Measurements from ENCODE around the gene ARMC7.
"Not testable (repeated sequence)": the region's sequence is repeated elsewhere in the genome, so short reads cannot be mapped to it uniquely, and the experiment has no call there.

Gene ARMC7

GRCh38 chr17:75130632-75131277 is 21.0 kb downstream of the ARMC7 start:
- DNase-seq, result peak in 1 of 2 experiments; percentile 56

GRCh38 chr17:75131278-75132017 is 21.7 kb downstream of the ARMC7 start, which contains the start of gene NT5C:
Gene NT5C, minus strand, starts transcription at chr17:75131742. Its CDS starts 35 bp downstream, at chr17:75131707.
- DNase-seq, result peak; percentile 53 to 69

- DNase-seq, result not testable (repeated sequence)
Observed at GRCh38 chr17:75132018-75133000, 22.5 kb downstream of the ARMC7 start.

GRCh38 chr17:75133001-75133400 is 23.2 kb downstream of the ARMC7 start:
- DNase-seq, result no peak

GRCh38 chr17:75133607-75134347 is 24.0 kb downstream of the ARMC7 start:
- not testable (repeated sequence) for DNase-seq

GRCh38 chr17:75135452-75135851 is 25.7 kb downstream of the ARMC7 start:
- DNase-seq, result no peak

GRCh38 chr17:75135946-75136345 is 26.2 kb downstream of the ARMC7 start:
- no peak for DNase-seq

GRCh38 chr17:75137762-75138161 is 28.0 kb downstream of the ARMC7 start:
- not testable (repeated sequence) for DNase-seq

GRCh38 chr17:75138519-75138918 is 28.8 kb downstream of the ARMC7 start:
- DNase-seq, result no peak

- no peak for DNase-seq
Observed at GRCh38 chr17:75142236-75142971, 32.6 kb downstream of the ARMC7 start.

- DNase-seq, result no peak
Observed at GRCh38 chr17:75144816-75145512, 35.2 kb downstream of the ARMC7 start.

GRCh38 chr17:75146592-75146991 is 36.8 kb downstream of the ARMC7 start:
- DNase-seq, result no peak

- no peak for DNase-seq
Observed at GRCh38 chr17:75147878-75148546, 38.2 kb downstream of the ARMC7 start.

- no peak for DNase-seq
Observed at GRCh38 chr17:75151930-75152329, 42.2 kb downstream of the ARMC7 start.

- DNase-seq, result no peak
Observed at GRCh38 chr17:75152523-75152921, 42.8 kb downstream of the ARMC7 start.

GRCh38 chr17:75152922-75153779 is 43.4 kb downstream of the ARMC7 start:
- DNase-seq, result peak; percentile 37 to 45

GRCh38 chr17:75153780-75154194 is 44.0 kb downstream of the ARMC7 start:
- DNase-seq, result no peak

- DNase-seq, result peak; percentile 97 to 98
Observed at GRCh38 chr17:75154195-75155106, 44.7 kb downstream of the ARMC7 start, which contains the start of gene JPT1. Gene JPT1, minus strand, starts transcription at chr17:75154512. Its CDS starts 115 bp downstream, at chr17:75154397.
